GM18511 (cell line): ENCODE data around the gene CCDC186.

Experiments
- ATAC-seq: cut with Tn5 transposase; IDR thresholded peaks from one replicate; pipeline ENCODE4 v1.9.1; 2021; ENCODE audit warnings: mild to moderate bottlenecking, moderate library complexity; ENCODE audit not compliant: unreplicated experiment

The CCDC186 gene

DNA sequence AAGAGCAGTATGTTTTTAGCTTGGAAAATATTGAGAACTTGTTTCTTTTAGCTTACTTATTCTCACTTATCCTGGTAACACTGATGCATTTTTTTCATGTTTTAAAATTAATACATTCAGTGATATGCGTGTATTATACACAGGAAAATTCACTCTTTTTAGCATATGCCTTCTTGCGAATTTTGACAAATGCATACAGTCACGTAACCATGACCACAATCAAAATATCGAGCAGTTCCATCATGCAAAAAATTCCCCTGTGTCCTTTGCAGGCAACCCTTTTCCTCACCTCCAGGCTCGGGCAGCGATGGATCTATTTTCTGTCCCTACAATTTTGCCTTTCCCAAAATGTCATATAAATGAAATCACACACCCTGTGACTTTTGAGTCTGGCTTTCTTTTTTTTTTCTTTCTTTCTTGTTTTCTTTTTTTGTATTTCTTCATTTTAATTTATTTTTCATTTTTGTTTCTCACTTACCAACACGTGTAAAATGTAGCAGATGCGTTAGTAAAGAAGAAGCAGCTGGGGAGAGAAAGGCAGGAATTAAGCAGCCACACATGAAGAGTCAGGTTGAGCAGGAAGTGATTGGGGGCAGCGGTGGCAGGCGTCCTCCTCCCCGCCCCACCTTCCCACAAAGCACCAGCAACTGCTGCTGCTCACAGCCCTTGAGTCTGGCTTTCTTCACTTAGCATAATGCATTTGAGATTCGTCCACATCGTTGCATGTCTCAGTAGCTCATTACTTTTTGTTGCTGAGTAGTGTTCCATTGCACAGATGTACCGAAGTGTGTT, 100.4 kb downstream of the CCDC186 start:
- peak; percentile 49 for ATAC-seq

GRCh38 chr10:114071178-114071577, 102.8 kb downstream of the CCDC186 start:
- ATAC-seq = peak; percentile 18
